GM12891 (cell line): ENCODE data around the gene PAQR5. TPM values are rescaled to one million over a fixed set of nuclear protein-coding genes. Genes with fewer than 3 reads are reported as not detected.

Experiments
- DNase-seq: peaks from one replicate; pipeline ENCODE4 v3.0.0; 2011; ENCODE audit warnings: low spot score; ENCODE audit not compliant: insufficient read length
- FAIRE-seq: peaks from 2 replicates; lab custom pipeline; 2011; peaks lifted over from hg19 to GRCh38; lab: Jason Lieb, UNC
- PAX5 ChIP-seq: IDR thresholded peaks from 2 replicates; pipeline ENCODE4 v1.6.1; 2011; ENCODE audit warnings: low read length, moderate library complexity, mild to moderate bottlenecking; ENCODE audit not compliant: insufficient read depth, severe bottlenecking
- POLR2A ChIP-seq: IDR thresholded peaks from 2 replicates; pipeline ENCODE4 v1.6.1; 2011; ENCODE audit warnings: low read depth, low read length, control low read depth
- POLR2AphosphoS5 ChIP-seq: IDR thresholded peaks from 2 replicates; pipeline ENCODE4 v1.6.1; 2011; ENCODE audit warnings: low read depth, low read length, control low read depth
- POU2F2 ChIP-seq: IDR thresholded peaks from 2 replicates; pipeline ENCODE4 v1.6.1; 2011; ENCODE audit warnings: low read depth, mild to moderate bottlenecking, control low read depth, low read length, moderate library complexity
- SPI1 ChIP-seq: IDR thresholded peaks from 2 replicates; pipeline ENCODE4 v1.6.1; 2011; ENCODE audit warnings: low read depth, low read length, control low read depth
- TAF1 ChIP-seq: IDR thresholded peaks from 2 replicates; pipeline ENCODE4 v1.6.1; 2011; ENCODE audit warnings: low read depth, low read length, control low read depth
- polyA plus RNA-seq: library from polyadenylated mRNA; unstranded; fragments of >200 nt; gene quantifications from one replicate; pipeline ENCODE4 v1.2.1, GENCODE V29; 2012; ENCODE audit warnings: low read depth, missing spikeins, inconsistent platforms; ENCODE audit not compliant: missing spikeins

The PAQR5 gene, protein sequence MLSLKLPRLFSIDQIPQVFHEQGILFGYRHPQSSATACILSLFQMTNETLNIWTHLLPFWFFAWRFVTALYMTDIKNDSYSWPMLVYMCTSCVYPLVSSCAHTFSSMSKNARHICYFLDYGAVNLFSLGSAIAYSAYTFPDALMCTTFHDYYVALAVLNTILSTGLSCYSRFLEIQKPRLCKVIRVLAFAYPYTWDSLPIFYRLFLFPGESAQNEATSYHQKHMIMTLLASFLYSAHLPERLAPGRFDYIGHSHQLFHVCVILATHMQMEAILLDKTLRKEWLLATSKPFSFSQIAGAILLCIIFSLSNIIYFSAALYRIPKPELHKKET
- polyA plus RNA-seq = not detected

DNA sequence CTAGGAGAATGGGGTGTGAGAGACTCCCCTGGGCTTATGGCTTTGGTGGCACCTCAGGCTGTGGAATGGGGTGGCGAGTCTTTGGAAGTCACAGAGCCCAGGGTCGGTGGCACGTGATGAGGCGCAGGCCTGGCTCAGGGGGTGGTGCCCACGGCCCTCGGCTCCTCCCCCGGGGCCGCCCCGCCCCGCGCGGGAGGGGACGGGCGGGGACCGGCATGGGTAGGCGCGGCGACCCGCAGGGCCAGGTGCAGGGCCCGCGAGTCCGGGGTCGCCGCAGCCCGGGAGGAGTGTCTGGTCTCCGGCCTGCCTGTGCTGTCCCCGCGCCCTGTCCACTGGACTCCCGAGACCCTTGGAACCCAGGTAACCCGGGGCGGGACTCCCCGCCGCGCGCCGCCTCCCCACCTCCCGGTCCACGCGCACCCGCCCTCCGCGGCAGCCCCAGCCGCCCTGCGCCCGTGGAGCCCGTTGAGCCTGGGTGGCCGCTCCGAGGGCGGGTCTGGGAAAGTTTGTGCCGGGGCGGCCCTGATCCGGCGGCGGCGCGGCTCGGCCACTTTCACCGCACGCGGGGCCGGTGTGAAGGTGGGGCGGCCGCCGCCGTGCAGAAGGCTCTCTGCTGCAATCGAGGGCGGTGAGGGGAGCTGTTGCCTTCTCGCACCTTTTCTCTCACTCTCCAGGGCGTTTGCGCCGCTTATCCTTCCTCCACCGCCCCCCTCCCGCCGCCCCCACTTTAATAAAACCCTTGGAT is at the start of gene PAQR5:
Gene PAQR5 (plus strand): TSS at position 216 of the 745 bp plus-strand sequence. CDS start 61,169 bp downstream, outside the sequence.
- FAIRE-seq (no peak), DNase-seq (no peak)
- TF ChIP-seq SPI1 (no peak), TAF1 (no peak), POLR2A (no peak), PAX5 (no peak), POLR2AphosphoS5 (no peak), POU2F2 (no peak)

DNA sequence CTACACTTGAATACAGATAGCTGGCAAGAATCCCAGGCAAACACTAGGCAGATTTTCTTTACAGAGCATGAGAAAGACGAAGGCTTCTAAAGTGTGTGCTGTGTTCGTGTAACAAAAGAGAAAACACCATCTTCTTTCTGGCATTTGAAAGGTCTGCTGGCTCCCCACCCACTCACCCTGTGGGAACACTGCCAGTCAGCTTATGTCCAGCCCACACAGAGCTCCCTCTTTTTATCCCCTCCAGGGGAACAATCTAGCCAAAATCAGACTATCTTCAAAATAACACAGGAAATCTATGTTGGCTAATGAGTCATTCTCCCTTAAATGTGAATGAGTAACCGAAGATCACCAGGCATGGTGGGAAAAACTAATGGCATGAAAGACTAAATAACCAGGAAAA is 45.6 kb upstream of the PAQR5 start:
- FAIRE-seq (no peak), DNase-seq (no peak)
- TF ChIP-seq POLR2A = no peak
- no peak for TF ChIP-seq POU2F2

DNA sequence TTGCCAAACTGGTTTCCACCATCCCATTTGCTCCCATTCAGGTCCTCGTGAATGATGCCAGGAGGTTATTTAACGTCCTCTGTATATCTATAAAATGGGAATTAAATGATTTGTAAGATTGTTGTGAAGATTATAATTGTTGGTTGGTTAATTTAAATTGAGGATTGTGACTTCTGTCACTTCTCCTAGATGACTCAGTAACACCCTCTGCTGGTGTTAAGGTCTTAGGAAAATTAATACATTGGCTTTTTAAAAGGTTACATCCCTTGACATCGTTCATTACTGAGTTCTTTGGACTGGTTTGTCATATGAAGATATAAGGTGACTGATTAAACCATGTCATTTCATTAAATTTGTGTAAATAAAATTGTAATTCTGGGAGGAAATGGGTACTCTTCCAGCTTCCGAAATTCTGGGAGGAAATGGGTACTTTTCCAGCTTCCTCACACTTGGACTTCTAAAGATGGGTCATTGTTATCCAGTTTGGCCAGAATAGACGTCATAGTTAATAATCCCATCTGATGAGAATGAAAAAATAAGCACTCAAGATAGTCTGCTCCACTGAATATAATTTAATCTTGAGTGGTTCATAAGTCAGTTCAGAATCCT is 33.3 kb upstream of the PAQR5 start:
- DNase-seq = no peak
- FAIRE-seq = no peak
- TF ChIP-seq TAF1 = no peak
- no peak for TF ChIP-seq POLR2A
- TF ChIP-seq PAX5 = no peak
- no peak for TF ChIP-seq POU2F2
- no peak for TF ChIP-seq POLR2AphosphoS5
- no peak for TF ChIP-seq SPI1

DNA sequence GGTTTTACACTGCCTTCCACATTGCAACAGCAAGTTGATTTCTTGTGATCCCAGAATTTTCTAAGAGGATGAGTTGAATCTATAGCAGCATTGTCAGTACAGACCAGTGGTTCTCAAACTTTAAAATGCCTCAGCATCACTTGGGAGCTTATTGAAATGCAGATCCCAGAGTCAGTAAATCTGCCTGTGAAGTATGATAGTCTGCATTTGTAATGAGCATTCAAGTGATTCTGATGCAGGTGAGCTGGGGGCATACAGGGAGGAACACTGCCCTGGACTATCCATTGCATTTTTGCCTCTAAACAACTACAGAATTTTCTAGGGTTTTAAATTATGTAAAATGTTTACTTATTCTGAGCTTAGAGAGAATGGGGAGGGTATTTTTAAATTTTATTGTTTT is 27.5 kb upstream of the PAQR5 start:
- DNase-seq (no peak), FAIRE-seq (no peak)
- TF ChIP-seq PAX5 = no peak
- TF ChIP-seq SPI1 = no peak
- TF ChIP-seq POLR2A = no peak
- no peak for TF ChIP-seq POU2F2
- no peak for TF ChIP-seq POLR2AphosphoS5
- no peak for TF ChIP-seq TAF1

DNA sequence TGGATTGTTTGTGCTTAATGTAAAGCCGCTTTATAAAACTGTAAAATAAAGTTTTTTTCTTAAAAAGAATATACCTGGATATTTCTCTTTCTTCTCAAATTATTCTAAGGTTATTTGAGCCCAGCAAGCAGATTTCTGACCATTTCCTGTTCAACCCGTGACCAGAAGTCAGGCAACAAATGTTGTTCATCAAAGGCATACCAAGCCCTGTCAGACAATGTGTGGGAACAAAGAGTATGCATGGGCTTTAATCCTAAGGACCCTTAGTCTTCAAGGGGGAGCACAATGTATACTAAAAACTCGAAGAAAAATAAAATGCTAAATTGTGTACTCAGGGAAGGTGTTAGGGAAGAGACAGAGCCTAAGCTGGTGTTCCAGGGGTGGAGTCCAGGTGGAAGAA is 26.6 kb upstream of the PAQR5 start:
- TF ChIP-seq POLR2A (no peak), POU2F2 (no peak), POLR2AphosphoS5 (no peak), PAX5 (no peak), TAF1 (no peak), SPI1 (no peak)
- DNase-seq (no peak), FAIRE-seq (no peak)

DNA sequence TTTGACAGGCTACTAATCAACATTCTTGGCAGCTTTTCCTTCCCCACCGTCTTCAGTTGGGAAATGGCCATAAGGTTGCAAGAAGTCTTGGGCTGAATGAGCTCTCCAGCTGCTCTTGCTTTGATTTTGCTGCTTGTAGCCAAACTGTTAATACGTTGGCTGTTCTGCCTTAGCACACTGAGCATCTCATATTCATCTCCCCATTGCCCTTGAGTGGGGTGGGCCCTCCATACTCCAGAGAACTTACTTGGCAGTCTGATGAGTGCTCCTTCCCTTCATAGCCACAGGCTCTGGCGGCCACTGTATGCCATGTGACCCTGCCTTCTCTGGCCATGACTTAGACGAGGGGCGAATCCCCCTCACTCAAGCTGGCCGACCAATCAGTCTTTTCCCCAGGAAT is 25.8 kb upstream of the PAQR5 start:
- DNase-seq (no peak), FAIRE-seq (no peak)
- TF ChIP-seq SPI1 (no peak), TAF1 (no peak)

DNA sequence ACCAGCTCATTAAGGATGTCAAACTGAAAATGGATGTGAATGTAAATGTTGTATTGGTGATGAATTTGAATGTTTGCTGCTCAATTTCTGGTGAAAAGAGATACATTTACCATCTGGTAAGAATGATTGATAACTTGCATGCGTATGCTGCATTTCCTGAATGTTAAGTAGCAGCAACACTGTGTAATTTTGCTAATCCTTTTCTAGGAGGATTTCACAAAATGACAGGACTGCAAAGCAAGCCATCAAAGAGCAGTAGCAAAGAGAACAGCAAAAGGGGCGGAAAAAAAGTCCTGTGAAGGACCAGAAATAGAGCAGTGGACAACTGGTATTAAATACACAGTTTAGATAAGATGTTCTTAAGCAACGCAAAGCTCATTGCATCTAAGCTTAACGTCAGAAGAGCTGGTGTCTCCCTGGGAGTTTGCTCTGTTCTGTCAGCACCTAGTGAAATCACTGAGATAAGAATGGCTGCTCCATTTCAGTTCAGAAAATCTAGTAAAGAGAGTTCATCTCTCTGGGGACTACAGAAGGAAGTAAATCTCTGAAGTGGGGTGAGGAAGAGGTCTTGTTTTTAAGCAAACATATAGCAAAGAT is 23.5 kb upstream of the PAQR5 start:
- TF ChIP-seq SPI1 = no peak
- no peak for TF ChIP-seq TAF1
- TF ChIP-seq POLR2AphosphoS5 = no peak
- no peak for TF ChIP-seq POLR2A
- TF ChIP-seq POU2F2 = no peak
- no peak for TF ChIP-seq PAX5
- FAIRE-seq = no peak

DNA sequence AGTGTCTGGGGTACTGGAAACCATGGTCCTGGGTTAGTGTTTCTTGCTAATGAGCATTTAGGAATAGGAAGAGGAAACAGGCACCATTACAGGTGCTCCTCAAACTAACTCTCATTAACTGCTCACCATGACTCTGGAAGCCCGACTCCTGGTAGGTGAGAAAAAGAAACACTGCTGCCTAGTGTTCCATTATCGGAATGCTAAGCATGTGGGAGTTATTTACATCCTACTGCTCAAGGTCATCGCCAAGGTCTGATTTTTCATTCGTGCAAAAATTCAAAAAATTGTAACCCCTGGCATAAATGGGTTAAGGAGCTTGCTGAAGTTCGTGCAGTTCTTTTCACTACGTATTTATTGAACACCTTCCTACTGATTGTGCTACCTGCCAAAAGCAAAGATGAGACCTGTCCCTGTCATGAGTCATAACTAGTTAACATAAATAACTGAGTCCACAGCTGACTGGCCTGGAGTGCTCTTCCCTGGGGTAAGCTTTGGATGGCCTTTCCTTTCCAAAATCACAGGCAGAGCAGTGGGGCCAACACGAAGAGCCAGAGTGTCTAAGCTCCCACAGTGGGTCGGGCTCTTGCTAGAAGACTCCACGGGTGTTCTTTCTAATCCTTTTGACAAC is 22.7 kb upstream of the PAQR5 start:
- no peak for FAIRE-seq

More for the DNA sequence above, 23.5 kb upstream of the PAQR5 start:
- DNase-seq = no peak

DNA sequence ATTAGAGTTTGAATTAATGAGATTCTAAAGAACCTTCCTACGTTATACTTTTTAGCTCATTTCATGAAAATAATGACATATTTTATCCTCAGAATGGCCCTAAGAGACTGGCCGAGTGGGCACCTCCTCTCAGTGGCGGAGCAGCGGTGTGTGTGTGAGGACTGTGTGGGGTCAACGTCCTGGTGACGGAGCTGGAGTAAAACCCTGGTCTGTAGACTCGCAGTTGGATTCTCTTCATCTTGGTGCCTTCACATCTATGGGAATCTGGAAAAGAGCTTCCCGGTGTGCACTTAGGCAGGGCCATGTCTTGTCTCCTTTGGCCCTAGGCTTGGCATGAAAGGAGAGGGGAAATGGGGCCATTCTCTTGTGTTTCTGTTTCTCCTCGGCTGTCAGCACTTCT is 21.4 kb upstream of the PAQR5 start:
- FAIRE-seq (no peak), DNase-seq (no peak)
- TF ChIP-seq SPI1 (no peak), POLR2A (no peak), POU2F2 (no peak), TAF1 (no peak), PAX5 (no peak), POLR2AphosphoS5 (no peak)

More for the DNA sequence above, 22.7 kb upstream of the PAQR5 start:
- TF ChIP-seq SPI1 = no peak
- TF ChIP-seq POLR2A = no peak
- no peak for TF ChIP-seq POLR2AphosphoS5
- TF ChIP-seq TAF1 = no peak
- no peak for TF ChIP-seq PAX5
- TF ChIP-seq POU2F2 = no peak
- DNase-seq = no peak
